HG02943 (cell line): ENCODE measurements around the gene ZNF618.

ENCODE experiments used
- ATAC-seq: cut with Tn5 transposase; IDR thresholded peaks from one replicate; pipeline ENCODE4 v1.9.1; 2021; ENCODE audit warnings: mild to moderate bottlenecking, low read depth, moderate library complexity; ENCODE audit not compliant: unreplicated experiment

The ZNF618 gene

GRCh38 chr9:114014044-114014443 is 137.9 kb downstream of the ZNF618 start:
- ATAC-seq, result no peak

- ATAC-seq, result no peak
These were observed 139.5 kb downstream of the ZNF618 start for GRCh38 chr9:114015607-114016006.

- ATAC-seq, result no peak
These were observed 140.0 kb downstream of the ZNF618 start for GRCh38 chr9:114016101-114016500.

GRCh38 chr9:114016629-114017423 is 140.7 kb downstream of the ZNF618 start:
- no peak for ATAC-seq

GRCh38 chr9:114017741-114018715 is 141.9 kb downstream of the ZNF618 start:
- ATAC-seq, result no peak

GRCh38 chr9:114021578-114021977 is 145.5 kb downstream of the ZNF618 start:
- no peak for ATAC-seq

GRCh38 chr9:114023961-114024360 is 147.9 kb downstream of the ZNF618 start:
- no peak for ATAC-seq

- ATAC-seq, result no peak
These were observed 149.2 kb downstream of the ZNF618 start for GRCh38 chr9:114025196-114025753.

GRCh38 chr9:114025760-114026159 is 149.7 kb downstream of the ZNF618 start:
- ATAC-seq, result no peak

- ATAC-seq, result no peak
These were observed 150.2 kb downstream of the ZNF618 start for GRCh38 chr9:114026335-114026734.

- no peak for ATAC-seq
These were observed 151.2 kb downstream of the ZNF618 start for GRCh38 chr9:114027159-114027862.

GRCh38 chr9:114027863-114028465 is 151.9 kb downstream of the ZNF618 start:
- ATAC-seq, result no peak

- no peak for ATAC-seq
These were observed 152.5 kb downstream of the ZNF618 start for GRCh38 chr9:114028646-114029045.

GRCh38 chr9:114029311-114030170 is 153.4 kb downstream of the ZNF618 start:
- ATAC-seq, result no peak

GRCh38 chr9:114030364-114030763 is 154.3 kb downstream of the ZNF618 start:
- no peak for ATAC-seq

GRCh38 chr9:114031037-114031630 is 155.0 kb downstream of the ZNF618 start:
- no peak for ATAC-seq

GRCh38 chr9:114031948-114032840 is 156.1 kb downstream of the ZNF618 start:
- no peak for ATAC-seq
